Activated effector memory CD4-positive, alpha-beta T cell treated with Interleukin-2 at 50 U/mL for 16 hours (primary cell): Measurements from ENCODE around the gene HS3ST1.
"Not testable (repeated sequence)": the region's sequence is repeated elsewhere in the genome, so short reads cannot be mapped to it uniquely, and the experiment has no call there.

Experiments
- DNase-seq: peaks from one replicate; pipeline ENCODE4 v3.0.0-alpha.2; 2020

The HS3ST1 gene

GRCh38 chr4:11399461-11399971 lies 29.2 kb downstream of the HS3ST1 start:
- DNase-seq, result no peak

- no peak for DNase-seq
Measured at GRCh38 chr4:11397819-11398610, 30.7 kb downstream of the HS3ST1 start.

GRCh38 chr4:11397146-11397545 lies 31.5 kb downstream of the HS3ST1 start:
- no peak for DNase-seq

GRCh38 chr4:11393551-11393950 lies 35.1 kb downstream of the HS3ST1 start:
- DNase-seq, result no peak

- DNase-seq, result not testable (repeated sequence)
Measured at GRCh38 chr4:11384072-11384471, 44.6 kb downstream of the HS3ST1 start.

- no peak for DNase-seq
Measured at GRCh38 chr4:11376571-11376970, 52.1 kb downstream of the HS3ST1 start.

GRCh38 chr4:11376146-11376545 lies 52.5 kb downstream of the HS3ST1 start:
- no peak for DNase-seq

- DNase-seq, result no peak
Measured at GRCh38 chr4:11368701-11369115, 60.0 kb downstream of the HS3ST1 start.

GRCh38 chr4:11367371-11367770 lies 61.3 kb downstream of the HS3ST1 start:
- DNase-seq, result no peak

GRCh38 chr4:11366859-11367258 lies 61.8 kb downstream of the HS3ST1 start:
- no peak for DNase-seq

GRCh38 chr4:11365039-11365438 lies 63.7 kb downstream of the HS3ST1 start:
- no peak for DNase-seq

GRCh38 chr4:11359591-11359990 lies 69.1 kb downstream of the HS3ST1 start:
- DNase-seq, result no peak

GRCh38 chr4:11355226-11355625 lies 73.5 kb downstream of the HS3ST1 start:
- no peak for DNase-seq

GRCh38 chr4:11354531-11354930 lies 74.2 kb downstream of the HS3ST1 start:
- no peak for DNase-seq

- no peak for DNase-seq
Measured at GRCh38 chr4:11348449-11349088, 80.1 kb downstream of the HS3ST1 start.

GRCh38 chr4:11344916-11345315 lies 83.8 kb downstream of the HS3ST1 start:
- DNase-seq, result no peak

- DNase-seq, result no peak
Measured at GRCh38 chr4:11343536-11343935, 85.2 kb downstream of the HS3ST1 start.
